Lung (tissue), 16 donors: ENCODE results near the gene EFCAB3. TPM values are rescaled to one million over a fixed set of nuclear protein-coding genes. Genes with fewer than 3 reads are reported as not detected.

Experiments used
- ATAC-seq: fragments of 200-7000 bp; cut with Tn5 transposase; one replicate; pipeline ENCODE4 v1.9.1; 2020; ENCODE audit warnings: moderate number of reproducible peaks; ENCODE audit not compliant: insufficient read depth, low FRiP score
- DNase-seq, 3 donors: peaks; one replicate each; pipeline ENCODE4 v3.0.0-alpha.2; 2013 to 2017
- H3K27ac ChIP-seq, 2 donors: one replicate each; pipeline ENCODE4 v1.5.1; 2013; ENCODE audit warnings: mild to moderate bottlenecking in 2 of 2, moderate library complexity in 2 of 2, control low read depth in 1 of 2, inconsistent platforms in 1 of 2, low read depth in 1 of 2, low read length in 1 of 2
- H3K27me3 ChIP-seq, 3 donors: one replicate each; pipeline ENCODE4 v1.5.1; 2013; ENCODE audit warnings: low read length in 2 of 3; ENCODE audit not compliant: control insufficient read depth in 3 of 3, insufficient read depth in 3 of 3
- H3K36me3 ChIP-seq, 4 donors: one replicate each; pipeline ENCODE4 v1.5.1; 2013; ENCODE audit warnings: low read length in 4 of 4, mild to moderate bottlenecking in 1 of 4, moderate library complexity in 1 of 4; ENCODE audit not compliant: control insufficient read depth in 4 of 4, insufficient read depth in 4 of 4
- H3K4me1 ChIP-seq, 5 donors: one replicate each; pipeline ENCODE4 v1.5.1; 2013; ENCODE audit warnings: low read length in 5 of 5, mild to moderate bottlenecking in 2 of 5, moderate library complexity in 1 of 5; ENCODE audit not compliant: control insufficient read depth in 5 of 5, insufficient read depth in 5 of 5
- H3K4me3 ChIP-seq: one replicate; pipeline ENCODE4 v1.5.1; 2013; ENCODE audit warnings: mild to moderate bottlenecking, control low read depth, moderate library complexity
- H3K9ac ChIP-seq, 2 donors: one replicate each; pipeline ENCODE4 v1.5.1; 2013; ENCODE audit warnings: low read length in 2 of 2, control low read depth in 1 of 2; ENCODE audit not compliant: insufficient read depth in 1 of 2
- H3K9me3 ChIP-seq, 4 donors: one replicate each; pipeline ENCODE4 v1.5.1; 2013; ENCODE audit warnings: low read length in 3 of 4, mild to moderate bottlenecking in 1 of 4, moderate library complexity in 1 of 4; ENCODE audit not compliant: control insufficient read depth in 4 of 4, insufficient read depth in 3 of 4
- WGBS, 2 donors: extraction: QIAGEN DNeasy Blood & Tissue Kit; methylation state at CpG; one replicate each; pipeline ENCODE4 v1.1.7; 2013; 5-methylcytosine and 5-hydroxymethylcytosine counted together
- long read RNA-seq, 5 donors: transcript quantifications; one replicate each; lab custom pipeline, GENCODE V29; 2026
- polyA plus RNA-seq, 2 donors: library from polyadenylated mRNA; stranded (reverse); fragments of 200-250 nt; gene quantifications; one replicate each; pipeline ENCODE4 v1.2.1, GENCODE V29; 2013
- total RNA-seq, 2 donors: library from RNA; depleted of rRNA in 1 of 2; stranded (reverse); fragments of >200 nt in 1 of 2; gene quantifications; one replicate each; pipeline ENCODE4 v1.2.1, GENCODE V29; 2014 to 2021
- TF ChIP-seq, protein P1 (sequence below): IDR thresholded peaks from 2 replicates; pipeline ENCODE4 v1.5.1; 2012; ENCODE audit warnings: mild to moderate bottlenecking; ENCODE audit errors: control extremely low read depth, extremely low read depth
- donor health status: control.
- donor health status: control.
- donor health status: Bipolar disorder and iron deficiency.
- donor health status: healthy.
- donor health status: DM: yes; HTN: yes; CAD: no.

EFCAB3 gene
- total RNA-seq: not detected
- not detected for polyA plus RNA-seq
- long read RNA-seq, donor 1: 0 reads
- long read RNA-seq, donor 2: 0 reads
- long read RNA-seq, donor 3: 0 reads
- long read RNA-seq, donor 4: 0 reads
- long read RNA-seq, donor 5: 0 reads

DNA sequence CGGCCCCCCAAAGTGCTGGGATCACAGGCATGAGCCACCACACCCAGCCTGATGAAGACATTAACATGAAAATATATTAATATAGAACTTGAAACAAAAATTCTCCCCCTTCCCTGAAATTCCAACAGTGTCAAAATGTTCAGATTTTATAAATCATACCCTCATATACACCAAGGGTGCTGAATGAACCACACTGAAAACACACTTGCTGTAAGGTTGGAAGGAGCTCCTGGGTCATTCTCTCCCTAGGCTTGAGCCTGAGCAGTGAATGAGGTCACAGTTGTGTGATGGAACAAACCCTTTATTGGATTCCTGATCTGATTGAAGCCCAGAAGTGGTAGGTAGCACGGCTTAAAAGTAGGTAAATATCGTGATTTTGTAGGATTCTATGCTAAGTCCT lies at the start of gene EFCAB3:
TSS of gene EFCAB3 (plus strand) at position 301 of the 400 bp plus-strand sequence. CDS start 2,427 bp downstream, outside the sequence.
- no peak within 1 kb of the TSS for H3K4me3 ChIP-seq
- DNase-seq: no peak
- 81 to 92% methylated on average over 3 of the region's 3 CpGs for WGBS, 2 donors
- H3K4me1 ChIP-seq: no peaks in the 10 kb centered on the region
- ATAC-seq: no peak
- H3K27me3 ChIP-seq: peaks cover 0 to 2% (median 0%) of the 10 kb centered on the region in 3 donors
- no peak within 1 kb of the TSS for H3K9ac ChIP-seq
- H3K9me3 ChIP-seq: no peaks in the 10 kb centered on the region
- H3K27ac ChIP-seq: no peak within 1 kb of the TSS
- TF ChIP-seq, protein P1, sequence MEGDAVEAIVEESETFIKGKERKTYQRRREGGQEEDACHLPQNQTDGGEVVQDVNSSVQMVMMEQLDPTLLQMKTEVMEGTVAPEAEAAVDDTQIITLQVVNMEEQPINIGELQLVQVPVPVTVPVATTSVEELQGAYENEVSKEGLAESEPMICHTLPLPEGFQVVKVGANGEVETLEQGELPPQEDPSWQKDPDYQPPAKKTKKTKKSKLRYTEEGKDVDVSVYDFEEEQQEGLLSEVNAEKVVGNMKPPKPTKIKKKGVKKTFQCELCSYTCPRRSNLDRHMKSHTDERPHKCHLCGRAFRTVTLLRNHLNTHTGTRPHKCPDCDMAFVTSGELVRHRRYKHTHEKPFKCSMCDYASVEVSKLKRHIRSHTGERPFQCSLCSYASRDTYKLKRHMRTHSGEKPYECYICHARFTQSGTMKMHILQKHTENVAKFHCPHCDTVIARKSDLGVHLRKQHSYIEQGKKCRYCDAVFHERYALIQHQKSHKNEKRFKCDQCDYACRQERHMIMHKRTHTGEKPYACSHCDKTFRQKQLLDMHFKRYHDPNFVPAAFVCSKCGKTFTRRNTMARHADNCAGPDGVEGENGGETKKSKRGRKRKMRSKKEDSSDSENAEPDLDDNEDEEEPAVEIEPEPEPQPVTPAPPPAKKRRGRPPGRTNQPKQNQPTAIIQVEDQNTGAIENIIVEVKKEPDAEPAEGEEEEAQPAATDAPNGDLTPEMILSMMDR: no peak
- H3K36me3 ChIP-seq: no peaks in the 10 kb centered on the region

DNA sequence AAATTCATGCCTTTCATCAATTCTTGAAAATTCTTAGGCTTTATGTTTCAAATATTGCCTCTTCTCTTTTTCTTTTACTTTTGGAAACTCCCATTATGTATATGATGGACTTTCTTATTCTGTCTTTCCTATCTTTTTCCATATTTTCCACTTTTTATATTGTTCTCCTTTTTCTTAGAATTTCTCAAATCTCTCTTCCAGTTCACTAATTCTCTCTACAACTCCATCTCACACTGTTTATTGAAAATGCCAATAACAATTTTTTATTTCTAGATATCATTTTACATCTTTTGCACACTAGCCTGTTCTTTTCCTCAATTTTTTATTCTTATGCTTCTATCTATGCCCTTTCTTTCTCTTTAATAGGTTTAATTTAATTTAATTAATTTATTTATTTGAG lies 43.8 kb upstream of the EFCAB3 start:
- no peak overlapping the region for H3K27ac ChIP-seq
- TF ChIP-seq, protein P1: no peak
- no peak for DNase-seq

DNA sequence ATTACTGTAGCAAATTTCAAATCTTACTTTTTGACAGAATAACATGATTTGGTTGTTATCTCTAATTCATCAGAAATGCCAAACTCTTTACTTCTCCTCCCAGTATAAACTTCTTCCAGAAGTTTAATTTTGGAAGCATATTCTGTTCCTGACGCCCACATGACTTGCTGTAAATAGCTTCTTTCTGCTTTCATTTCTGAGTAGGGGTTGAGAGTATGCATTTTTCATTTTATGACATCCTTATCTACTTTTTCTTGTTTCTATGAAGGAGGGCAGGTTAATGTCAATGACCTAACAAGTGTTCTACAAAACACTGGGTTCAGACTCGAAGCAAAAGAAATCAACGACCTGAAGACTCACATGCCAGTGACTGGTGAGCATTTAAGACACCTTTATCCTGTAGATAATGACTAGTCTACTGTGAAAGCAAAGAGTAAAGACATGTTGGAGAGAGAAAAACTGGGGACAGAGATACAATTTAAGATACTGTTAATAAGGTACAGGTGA lies 36.5 kb upstream of the EFCAB3 start:
- no peaks in the 10 kb centered on the region for H3K9me3 ChIP-seq
- no peaks in the 10 kb centered on the region for H3K4me1 ChIP-seq
- H3K4me3 ChIP-seq: no peak overlapping the region
- TF ChIP-seq, protein P1: no peak
- ATAC-seq (no peak), DNase-seq (no peak)
- H3K36me3 ChIP-seq: no peaks in the 10 kb centered on the region
- H3K27ac ChIP-seq: no peak overlapping the region
- H3K9ac ChIP-seq: no peak overlapping the region
- WGBS, 2 donors: 25 to 72% methylated on average over 3 of the region's 3 CpGs
- H3K27me3 ChIP-seq: no peaks in the 10 kb centered on the region

More for the DNA sequence above, 43.8 kb upstream of the EFCAB3 start:
- Histone ChIP-seq H3K36me3 (no peaks in the 10 kb centered on the region), H3K9me3 (peaks cover 0 to 5% (median 2%) of the 10 kb centered on the region in 4 donors), H3K9ac (no peak overlapping the region), H3K27me3 (no peaks in the 10 kb centered on the region), H3K4me3 (no peak overlapping the region), H3K4me1 (no peaks in the 10 kb centered on the region)
- no peak for ATAC-seq

DNA sequence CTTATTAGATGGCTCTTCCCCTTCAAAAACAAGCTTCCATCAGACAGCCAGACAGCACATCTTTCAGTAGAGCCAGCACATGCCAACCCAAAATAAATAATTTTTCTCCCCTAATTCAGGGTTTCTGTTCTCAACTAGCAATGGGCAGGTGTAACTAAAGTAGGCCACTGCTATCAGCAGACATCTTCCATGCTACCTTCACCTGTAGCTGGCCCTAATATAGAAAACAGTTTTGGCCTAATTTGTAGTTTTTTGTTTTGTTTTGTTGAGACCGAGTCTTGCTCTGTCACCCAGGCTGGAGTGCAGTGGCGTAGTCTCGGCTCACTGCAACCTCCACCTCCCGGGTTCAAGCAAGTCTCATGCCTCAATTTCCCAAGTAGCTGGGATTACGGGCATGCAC lies 29.2 kb upstream of the EFCAB3 start:
- H3K36me3 ChIP-seq: no peaks in the 10 kb centered on the region
- TF ChIP-seq, protein P1: no peak
- no peak for DNase-seq
- H3K27me3 ChIP-seq: no peaks in the 10 kb centered on the region
- H3K9ac ChIP-seq: no peak overlapping the region
- H3K27ac ChIP-seq: no peak overlapping the region
- H3K4me3 ChIP-seq: no peak overlapping the region
- H3K9me3 ChIP-seq: no peaks in the 10 kb centered on the region
- no peaks in the 10 kb centered on the region for H3K4me1 ChIP-seq
- no peak for ATAC-seq
- 83 to 93% methylated on average over 5 of the region's 5 CpGs for WGBS, 2 donors
